Measurements from ENCODE around the gene ADGRE1. TPM values are rescaled to one million over a fixed set of nuclear protein-coding genes. Genes with fewer than 3 reads are reported as not detected.

ADGRE1 gene
- total and polyA plus RNA-seq, 2 of the 4 experiments (the other 2 are of a cell fraction) = not detected

DNA sequence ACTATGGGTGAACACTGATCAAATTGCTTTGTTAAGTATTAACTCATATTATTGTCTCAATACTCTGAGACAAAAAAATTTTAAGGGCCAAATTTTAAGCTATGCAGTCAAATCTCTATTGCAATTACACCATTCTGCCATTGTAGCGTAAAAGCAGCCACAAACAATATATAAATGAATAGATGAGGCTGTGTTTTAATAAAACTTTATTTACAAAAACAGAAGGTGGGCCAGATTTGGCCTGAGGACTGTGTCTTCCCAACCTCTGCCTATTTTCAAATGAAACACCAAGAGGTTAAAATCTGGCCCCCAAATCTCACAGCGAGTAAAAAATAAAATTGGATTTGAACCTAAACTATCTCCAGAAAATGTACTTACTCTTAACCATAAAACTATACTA lies 82.1 kb downstream of the ADGRE1 start:
- no CpG with 5 or more reads among the region's 2 CpGs for WGBS, 2 experiments (ENCODE audit: extremely low coverage in 2 of 2, insufficient read length in 1 of 2)
- Histone ChIP-seq H3K36me3 (ENCODE audit: control insufficient read depth, insufficient read depth, low read length) (no peaks in the 10 kb centered on the region), H2AFZ (replicated peaks; ENCODE audit: low read length, poor library complexity) (no peak overlapping the region), H2AK9ac (replicated peaks; ENCODE audit: low read depth, low read length, poor library complexity) (no peak overlapping the region), H3K79me1 (ENCODE audit: low read depth in 1 of 2, low read length in 2 of 2) (no peaks in the 10 kb centered on the region), H2BK5ac (ENCODE audit: low read depth, low read length, poor library complexity, severe bottlenecking) (no peak overlapping the region), H4K20me1 (ENCODE audit: insufficient read depth, low read length) (no peaks in the 10 kb centered on the region), H3K4me2 (ENCODE audit: low read depth, low read length) (no peak overlapping the region), H4K91ac (ENCODE audit: insufficient read depth, low read depth, low read length) (no peak overlapping the region), H3K9ac (ENCODE audit: low read depth, low read length) (no peak overlapping the region), H3K9me3 (ENCODE audit: control insufficient read depth, insufficient read depth, low read length) (peaks cover 16% of the 10 kb centered on the region; the same call in 1 of the 2 replicates), H2BK15ac (ENCODE audit: low read depth, low read length) (no peak overlapping the region), H2BK20ac (ENCODE audit: low read depth, low read length) (no peak overlapping the region), H4K8ac (ENCODE audit: low read depth in 2 of 2, low read length in 2 of 2) (no peak overlapping the region), H3K4me3 (ENCODE audit: insufficient read depth, low read depth, low read length) (no peak overlapping the region), H3K14ac (replicated peaks; ENCODE audit: low read depth, low read length) (no peak overlapping the region), H3K9me1 (ENCODE audit: insufficient read depth, low read length) (no peaks in the 10 kb centered on the region), H3K27me3 (ENCODE audit: control insufficient read depth, insufficient read depth, low read length) (no peaks in the 10 kb centered on the region), H3K27ac (ENCODE audit: insufficient read depth, low read length) (no peak overlapping the region), H3K4me1 (ENCODE audit: control insufficient read depth, insufficient read depth, low read length) (no peaks in the 10 kb centered on the region), H3K18ac (ENCODE audit: low read depth, low read length) (no peak overlapping the region), H2AK5ac (ENCODE audit: low read depth, low read length) (no peak overlapping the region), H3K4ac (ENCODE audit: low read depth, low read length) (no peak overlapping the region), H4K5ac (ENCODE audit: low read depth, low read length) (no peak overlapping the region), H3K56ac (ENCODE audit: extremely low read depth, insufficient read depth, low read length) (no peak overlapping the region), H3K23ac (ENCODE audit: low read depth, low read length) (no peak overlapping the region), H2BK120ac (ENCODE audit: low read depth, low read length) (no peak overlapping the region)
- no peak for TF ChIP-seq CHD1 (IDR thresholded peaks at IDR 0.05; ENCODE audit: low read depth, low read length)
- no peak for TF ChIP-seq MXI1 (IDR thresholded peaks at IDR 0.05; ENCODE audit: borderline replicate concordance, low read depth, low read length)
- TF ChIP-seq MAFK (IDR thresholded peaks at IDR 0.05; ENCODE audit: low read depth, low read length) = no peak
- no peak for TF ChIP-seq POLR2A (IDR thresholded peaks at IDR 0.05; ENCODE audit: low read depth, low read length)
- TF ChIP-seq RAD21 (IDR thresholded peaks at IDR 0.05; ENCODE audit: low read length) = no peak
- no peak for TF ChIP-seq NFE2L2 (IDR thresholded peaks at IDR 0.05; ENCODE audit: low read depth, low read length)
- no peak for TF ChIP-seq BHLHE40 (IDR thresholded peaks at IDR 0.05; ENCODE audit: low read depth, low read length)
- TF ChIP-seq, protein P1, sequence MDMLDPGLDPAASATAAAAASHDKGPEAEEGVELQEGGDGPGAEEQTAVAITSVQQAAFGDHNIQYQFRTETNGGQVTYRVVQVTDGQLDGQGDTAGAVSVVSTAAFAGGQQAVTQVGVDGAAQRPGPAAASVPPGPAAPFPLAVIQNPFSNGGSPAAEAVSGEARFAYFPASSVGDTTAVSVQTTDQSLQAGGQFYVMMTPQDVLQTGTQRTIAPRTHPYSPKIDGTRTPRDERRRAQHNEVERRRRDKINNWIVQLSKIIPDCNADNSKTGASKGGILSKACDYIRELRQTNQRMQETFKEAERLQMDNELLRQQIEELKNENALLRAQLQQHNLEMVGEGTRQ (IDR thresholded peaks at IDR 0.05; ENCODE audit: low read depth, low read length) = no peak
- no peak for TF ChIP-seq MAZ (IDR thresholded peaks at IDR 0.05; ENCODE audit: borderline replicate concordance, low read depth, low read length)
- ATAC-seq (ENCODE audit: low read depth) = no peak
- intact Hi-C loops (cut with micrococcal nuclease) = no loop called here
- CTCF ChIA-PET = no interaction called here
- no TSS peak for BruUV-seq (replicated peaks)
- in situ Hi-C loops (cut with MboI; ENCODE audit: low sequenced_read_pairs) = no loop called here
- DNase-seq = no peak
- dilution Hi-C loops (cut with HindIII; ENCODE audit: low sequenced_read_pairs, unreplicated experiment) = no loop called here
- POLR2A ChIA-PET (ENCODE audit: unreplicated experiment) = no interaction called here
